ENCODE results near the gene MED22. TPM values are rescaled to one million over a fixed set of nuclear protein-coding genes. Genes with fewer than 3 reads are reported as not detected.

The MED22 gene
- polyA plus RNA-seq, 3 donors, result 6.8 to 27.7 (median 9.6) TPM

DNA sequence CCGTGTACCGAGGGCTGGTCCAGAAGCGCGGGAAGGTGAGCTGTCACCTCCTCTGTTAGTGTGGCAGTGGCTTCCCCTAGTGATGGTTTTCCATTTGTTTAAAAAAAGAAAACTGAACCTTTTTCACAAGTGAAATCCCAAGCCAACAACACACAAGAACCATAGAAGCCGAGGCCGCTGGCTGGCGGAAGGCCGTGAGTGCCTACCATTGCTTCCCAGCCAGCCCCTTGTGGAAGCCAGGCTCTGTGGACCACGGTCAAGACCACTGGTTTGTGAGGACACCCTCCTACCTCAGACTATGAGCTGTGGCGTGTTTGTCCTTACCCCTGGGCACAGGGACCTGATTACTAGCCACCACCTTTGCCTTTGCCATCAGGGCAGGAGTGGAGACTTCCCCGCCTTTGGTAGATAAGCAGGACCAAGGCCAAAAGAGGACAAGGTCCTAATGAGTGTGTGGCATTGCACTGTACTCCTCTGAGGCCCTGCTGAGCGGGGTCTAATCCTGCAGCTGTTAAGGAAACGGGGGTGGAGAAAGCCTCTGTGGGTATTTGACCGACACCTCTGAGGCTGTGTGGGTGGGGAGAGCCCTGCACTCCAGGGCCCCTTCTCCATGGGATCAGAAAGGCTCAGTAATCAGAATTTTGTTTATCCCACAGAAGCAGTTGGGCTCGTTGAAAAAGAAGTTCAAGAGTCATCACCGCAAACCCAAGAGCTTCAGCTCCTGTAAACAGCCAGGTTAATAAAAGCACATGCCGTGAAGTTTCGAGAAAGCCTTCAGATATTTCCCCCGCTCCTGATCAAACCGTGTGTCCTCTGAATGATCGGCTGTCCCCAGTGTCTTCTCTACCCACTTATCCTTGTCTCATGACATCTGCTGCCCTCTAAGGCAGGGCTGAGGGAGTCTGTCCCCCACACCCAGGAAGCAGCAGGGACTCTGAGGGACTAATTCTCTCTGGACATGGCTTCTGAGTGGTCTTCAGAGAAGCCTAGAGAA is 12.8 kb upstream of the MED22 start:
- Histone ChIP-seq H3K9me3 (replicated peaks in 1 of 2; ENCODE audit: control insufficient read depth in 1 of 2, insufficient read depth in 1 of 2, low read length in 2 of 2) (no peaks in the 10 kb centered on the region), H3K79me2 (ENCODE audit: insufficient read depth, low read length) (peaks cover 27% of the 10 kb centered on the region), H2AFZ (ENCODE audit: insufficient read depth, low read depth, low read length, poor library complexity, severe bottlenecking) (no peak overlapping the region), H3K27me3 (ENCODE audit: control insufficient read depth in 2 of 2, insufficient read depth in 2 of 2, low read length in 2 of 2) (no peaks in the 10 kb centered on the region), H3K4me2 (replicated peaks; ENCODE audit: extremely low read depth, low read length, poor library complexity, severe bottlenecking) (no peak overlapping the region), H3K4me3 (replicated peaks in 1 of 3; ENCODE audit: low read depth in 2 of 3, low read length in 3 of 3) (no peak overlapping the region), H3K9ac (ENCODE audit: insufficient read depth, low read length, poor library complexity, severe bottlenecking) (no peak overlapping the region), H3K27ac (ENCODE audit: low read depth in 1 of 2, low read length in 2 of 2) (no peak overlapping the region), H4K20me1 (ENCODE audit: insufficient read depth, low read length) (peaks cover 60% of the 10 kb centered on the region), H3K4me1 (ENCODE audit: control insufficient read depth in 1 of 2, insufficient read depth in 2 of 2, low read length in 2 of 2) (peaks cover 16 to 21% of the 10 kb centered on the region in 2 donors), H3K36me3 (replicated peaks in 1 of 2; ENCODE audit: control insufficient read depth in 1 of 2, insufficient read depth in 2 of 2, low read length in 2 of 2) (peaks cover 53 to 67% of the 10 kb centered on the region in 2 donors)
- Mint-ChIP-seq H3K9me3 (peaks cover 0 to 1% (median 0%) of the 10 kb centered on the region in 7 donors), H3K4me1 (peaks cover 27% of the 10 kb centered on the region), H3K27ac (peak overlapping the region in 3 of 7 donors; percentile 2 to 35 (median 8)), H3K27me3 (ENCODE audit: low read depth in 3 of 3) (peaks cover 0 to 2% (median 0%) of the 10 kb centered on the region in 3 donors), H3K36me3 (peaks cover 60 to 68% of the 10 kb centered on the region in 2 donors), H3K4me3 (no peak overlapping the region)
- 87% methylated on average over 16 of the region's 21 CpGs for WGBS (ENCODE audit: insufficient coverage)
- TF ChIP-seq, protein P1, sequence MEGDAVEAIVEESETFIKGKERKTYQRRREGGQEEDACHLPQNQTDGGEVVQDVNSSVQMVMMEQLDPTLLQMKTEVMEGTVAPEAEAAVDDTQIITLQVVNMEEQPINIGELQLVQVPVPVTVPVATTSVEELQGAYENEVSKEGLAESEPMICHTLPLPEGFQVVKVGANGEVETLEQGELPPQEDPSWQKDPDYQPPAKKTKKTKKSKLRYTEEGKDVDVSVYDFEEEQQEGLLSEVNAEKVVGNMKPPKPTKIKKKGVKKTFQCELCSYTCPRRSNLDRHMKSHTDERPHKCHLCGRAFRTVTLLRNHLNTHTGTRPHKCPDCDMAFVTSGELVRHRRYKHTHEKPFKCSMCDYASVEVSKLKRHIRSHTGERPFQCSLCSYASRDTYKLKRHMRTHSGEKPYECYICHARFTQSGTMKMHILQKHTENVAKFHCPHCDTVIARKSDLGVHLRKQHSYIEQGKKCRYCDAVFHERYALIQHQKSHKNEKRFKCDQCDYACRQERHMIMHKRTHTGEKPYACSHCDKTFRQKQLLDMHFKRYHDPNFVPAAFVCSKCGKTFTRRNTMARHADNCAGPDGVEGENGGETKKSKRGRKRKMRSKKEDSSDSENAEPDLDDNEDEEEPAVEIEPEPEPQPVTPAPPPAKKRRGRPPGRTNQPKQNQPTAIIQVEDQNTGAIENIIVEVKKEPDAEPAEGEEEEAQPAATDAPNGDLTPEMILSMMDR (IDR thresholded peaks at IDR 0.05), result no peak
- DNase-seq, result no peak
- intact Hi-C loops (cut with micrococcal nuclease), result no loop called here

DNA sequence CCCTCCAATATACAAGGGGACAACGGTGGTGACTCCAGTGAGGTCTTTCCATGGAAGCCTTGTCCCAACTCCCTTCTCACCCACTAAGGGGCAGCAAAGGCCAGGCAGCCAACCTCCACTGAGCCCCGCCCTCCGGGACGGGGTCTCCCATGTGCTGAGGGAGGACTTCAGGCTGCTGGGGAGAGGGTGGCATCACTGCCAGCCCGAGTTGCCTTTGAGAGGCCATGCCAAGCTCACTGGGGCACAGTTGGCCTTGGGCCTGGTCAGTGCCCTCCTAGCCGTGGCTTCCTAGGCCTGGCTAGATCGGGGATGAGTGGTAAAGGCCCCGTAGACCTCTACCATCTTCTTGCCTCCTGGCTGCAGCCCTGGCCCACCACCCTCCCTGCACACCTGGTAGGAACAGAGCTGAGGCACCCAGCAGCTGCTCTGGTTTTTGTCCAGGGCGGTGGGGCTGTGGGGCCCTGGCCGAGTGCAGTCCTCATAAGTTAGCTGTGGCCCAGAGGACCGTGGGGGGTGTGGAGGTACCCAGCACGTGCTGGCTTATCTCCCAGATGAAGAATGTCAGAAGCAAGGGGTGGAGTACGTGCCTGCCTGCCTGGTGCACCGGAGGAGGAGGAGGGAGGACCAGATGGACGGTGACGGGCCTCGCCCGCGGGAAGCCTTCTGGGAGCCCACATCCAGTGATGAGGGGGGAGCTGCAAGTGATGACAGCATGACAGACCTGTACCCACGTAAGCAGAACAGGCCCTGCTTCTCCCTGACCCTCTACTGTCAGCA is 11.7 kb upstream of the MED22 start:
- H3K4me3 ChIP-seq (replicated peaks in 1 of 3; ENCODE audit: low read depth in 2 of 3, low read length in 3 of 3), result no peak overlapping the region
- intact Hi-C loops (cut with micrococcal nuclease), result no loop called here
- TF ChIP-seq, protein P1 (IDR thresholded peaks at IDR 0.05), result no peak
- Mint-ChIP-seq H3K27ac (peak overlapping the region in 6 of 7 donors; percentile 12 to 63 (median 55)), H3K36me3 (peaks cover 51 to 58% of the 10 kb centered on the region in 2 donors), H3K4me1 (peaks cover 37% of the 10 kb centered on the region), H3K9me3 (peaks cover 0 to 1% (median 0%) of the 10 kb centered on the region in 7 donors), H3K27me3 (ENCODE audit: low read depth in 3 of 3) (peaks cover 0 to 2% (median 0%) of the 10 kb centered on the region in 3 donors), H3K4me3 (no peak overlapping the region)
- peaks cover 43 to 56% of the 10 kb centered on the region in 2 donors for H3K36me3 ChIP-seq (replicated peaks in 1 of 2; ENCODE audit: control insufficient read depth in 1 of 2, insufficient read depth in 2 of 2, low read length in 2 of 2)
- DNase-seq, result no peak
- no peak overlapping the region for H3K9ac ChIP-seq (ENCODE audit: insufficient read depth, low read length, poor library complexity, severe bottlenecking)
- no peaks in the 10 kb centered on the region for H3K9me3 ChIP-seq (replicated peaks in 1 of 2; ENCODE audit: control insufficient read depth in 1 of 2, insufficient read depth in 1 of 2, low read length in 2 of 2)
- H3K4me1 ChIP-seq (ENCODE audit: control insufficient read depth in 1 of 2, insufficient read depth in 2 of 2, low read length in 2 of 2), result peaks cover 27 to 32% of the 10 kb centered on the region in 2 donors
- H2AFZ ChIP-seq (ENCODE audit: insufficient read depth, low read depth, low read length, poor library complexity, severe bottlenecking), result no peak overlapping the region
- no peak overlapping the region for H3K27ac ChIP-seq (ENCODE audit: low read depth in 1 of 2, low read length in 2 of 2)
- H3K4me2 ChIP-seq (replicated peaks; ENCODE audit: extremely low read depth, low read length, poor library complexity, severe bottlenecking), result no peak overlapping the region
- no peaks in the 10 kb centered on the region for H3K27me3 ChIP-seq (ENCODE audit: control insufficient read depth in 2 of 2, insufficient read depth in 2 of 2, low read length in 2 of 2)
- H4K20me1 ChIP-seq (ENCODE audit: insufficient read depth, low read length), result peaks cover 49% of the 10 kb centered on the region
- WGBS (ENCODE audit: insufficient coverage), result 84% methylated on average over 18 of the region's 20 CpGs
- peaks cover 26% of the 10 kb centered on the region for H3K79me2 ChIP-seq (ENCODE audit: insufficient read depth, low read length)
